ENCODE results near the gene DCAF10. TPM values are rescaled to one million over a fixed set of nuclear protein-coding genes. Genes with fewer than 3 reads are reported as not detected.
A peak's percentile ranks its signal among the peaks of the same experiment; 100 is the strongest.
"Not testable (repeated sequence)": the region's sequence is repeated elsewhere in the genome, so short reads cannot be mapped to it uniquely, and the experiment has no call there.

Gene DCAF10
- total and polyA plus RNA-seq, 8 donors: 3.9 to 19.6 (median 15.1) TPM

DNA sequence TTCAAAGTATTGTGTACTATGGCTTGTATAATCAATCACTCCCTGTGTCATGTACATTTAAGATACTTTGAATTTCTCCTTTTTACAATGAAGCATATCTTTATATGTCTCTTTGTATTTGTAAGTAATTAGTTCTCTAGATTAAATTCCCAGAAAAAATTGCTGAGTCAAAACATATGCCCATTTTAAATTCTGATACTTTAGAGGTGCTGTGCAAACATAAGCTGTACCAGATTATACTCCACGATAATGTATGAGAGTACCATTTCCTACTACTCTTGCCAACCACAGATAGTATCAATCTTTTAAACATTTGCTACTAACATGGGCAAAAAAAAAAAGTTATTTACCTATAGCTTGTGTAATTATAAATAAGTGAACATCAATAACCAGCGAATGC, 18.3 kb downstream of the DCAF10 start:
- peak in 2 of 4 donors; percentile 36 to 38 for ATAC-seq
- TF ChIP-seq CTCF (IDR thresholded peaks at IDR 0.05): no peak
- no peak for FAIRE-seq
- WGBS, 2 donors: 14 to 20% methylated on average over 2 of the region's 2 CpGs
- Histone ChIP-seq H3K27ac (no peak overlapping the region), H3K9me3 (no peaks in the 10 kb centered on the region), H3K4me1 (peaks cover 0 to 11% (median 0%) of the 10 kb centered on the region in 3 donors), H3K36me3 (no peaks in the 10 kb centered on the region), H3K27me3 (no peaks in the 10 kb centered on the region), H3K4me3 (no peak overlapping the region)
- no peak for DNase-seq
- intact Hi-C loops (cut with DNase I): no loop called here

GRCh38 chr9:37820142-37820541, 19.5 kb downstream of the DCAF10 start:
- intact Hi-C loops (cut with DNase I): no loop called here
- DNase-seq (no peak), FAIRE-seq (no peak), ATAC-seq (no peak)
- H3K9me3 ChIP-seq: no peaks in the 10 kb centered on the region
- H3K4me1 ChIP-seq: peaks cover 0 to 11% (median 0%) of the 10 kb centered on the region in 3 donors
- H3K36me3 ChIP-seq: no peaks in the 10 kb centered on the region
- H3K27me3 ChIP-seq: no peaks in the 10 kb centered on the region
- no peak for TF ChIP-seq CTCF (IDR thresholded peaks at IDR 0.05)
- 88 to 91% methylated on average over 5 of the region's 5 CpGs for WGBS, 2 donors
- no peak overlapping the region for H3K4me3 ChIP-seq
- no peak overlapping the region for H3K27ac ChIP-seq

- DNase-seq; ATAC-seq; H3K36me3 ChIP-seq; intact Hi-C loops (cut with DNase I); H3K27ac ChIP-seq; FAIRE-seq; H3K9me3 ChIP-seq; H3K4me3 ChIP-seq; H3K27me3 ChIP-seq: not testable (repeated sequence)
- H3K4me1 ChIP-seq: peaks cover 0 to 13% (median 13%) of the 10 kb centered on the region in 3 donors
- WGBS, 2 donors: 86 to 99% methylated on average over 2 of the region's 2 CpGs
Observed at GRCh38 chr9:37825174-37825573, 24.6 kb downstream of the DCAF10 start.

GRCh38 chr9:37827483-37828165, 27.0 kb downstream of the DCAF10 start:
- no peaks in the 10 kb centered on the region for H3K27me3 ChIP-seq
- H3K36me3 ChIP-seq: no peaks in the 10 kb centered on the region
- DNase-seq: peak in 4 of 6 donors; percentile 53 to 79 (median 78)
- peak overlapping the region in 2 of 4 donors; percentile 84 to 87 for H3K27ac ChIP-seq
- WGBS, 2 donors: 77 to 79% methylated on average over 4 of the region's 4 CpGs
- intact Hi-C loops (cut with DNase I): no loop called here
- H3K4me1 ChIP-seq: peaks cover 0 to 13% (median 13%) of the 10 kb centered on the region in 3 donors
- no peaks in the 10 kb centered on the region for H3K9me3 ChIP-seq
- FAIRE-seq: no peak
- TF ChIP-seq CTCF (IDR thresholded peaks at IDR 0.05): no peak
- peak; percentile 91 to 96 (median 95) for ATAC-seq
- H3K4me3 ChIP-seq: no peak overlapping the region

DNA sequence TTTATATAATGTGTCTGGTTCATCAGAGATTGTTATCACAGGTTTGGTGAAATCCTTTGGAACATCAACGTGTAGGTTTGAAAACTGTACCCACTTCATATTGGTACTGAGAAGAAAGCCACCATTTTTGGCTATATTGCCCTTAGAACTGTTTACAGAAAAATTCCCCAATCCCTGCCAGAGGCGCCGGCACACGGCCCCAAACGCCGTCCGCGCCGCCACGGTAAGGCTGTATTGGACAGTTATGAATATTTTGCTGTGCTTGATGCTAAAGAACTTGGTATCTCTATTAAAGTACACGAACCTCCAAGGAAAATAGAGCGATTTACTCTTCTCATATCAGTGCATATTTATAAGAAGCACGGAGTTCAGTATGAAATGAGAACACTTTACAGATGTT, 35.2 kb downstream of the DCAF10 start:
- Histone ChIP-seq H3K4me1 (peaks cover 0 to 5% (median 0%) of the 10 kb centered on the region in 3 donors), H3K9me3 (no peaks in the 10 kb centered on the region), H3K27me3 (no peaks in the 10 kb centered on the region), H3K36me3 (no peaks in the 10 kb centered on the region), H3K27ac (no peak overlapping the region), H3K4me3 (no peak overlapping the region)
- no peak for TF ChIP-seq CTCF (IDR thresholded peaks at IDR 0.05)
- ATAC-seq (no peak), FAIRE-seq (no peak), DNase-seq (no peak)
- WGBS, 2 donors: 95 to 96% methylated on average over 13 of the region's 13 CpGs
- intact Hi-C loops (cut with DNase I): no loop called here
